HEK293 (cell line): ENCODE data around the gene GRK7.

Source experiments
- CTCF ChIP-seq: fragments of 450-650 bp; formaldehyde crosslinking; IDR thresholded peaks from 2 replicates; pipeline ENCODE4 v1.5.1; 2016; ENCODE audit warnings: missing biosample characterization, missing genetic modification characterization
- HOXA7 ChIP-seq: sonication (generic); formaldehyde crosslinking; IDR thresholded peaks from 2 replicates; pipeline ENCODE4 v1.8.1; 2022; ENCODE audit warnings: missing genetic modification reagents, borderline replicate concordance
- ZNF214 ChIP-seq: fragments of 450-650 bp; formaldehyde crosslinking; IDR thresholded peaks from 2 replicates; pipeline ENCODE4 v1.5.1; 2017; ENCODE audit warnings: missing biosample characterization, mild to moderate bottlenecking, missing genetic modification characterization, borderline replicate concordance
- ZNF354C ChIP-seq: fragments of 450-650 bp; formaldehyde crosslinking; IDR thresholded peaks from 2 replicates; pipeline ENCODE4 v1.5.1; 2016; ENCODE audit warnings: missing biosample characterization, missing genetic modification characterization, low read depth, borderline replicate concordance

- no peak for TF ChIP-seq CTCF (tag by site-specific recombination)
- no peak for TF ChIP-seq ZNF354C (tag by site-specific recombination)
- TF ChIP-seq HOXA7 (CRISPR knock-in tag) = no peak
- TF ChIP-seq ZNF214 (tag by site-specific recombination) = no peak
These were observed 9.2 kb upstream of the GRK7 start for GRCh38 chr3:141754032-141754431.
